Middle frontal gyrus (tissue), 1 donor: ENCODE results near the gene COL4A1.

Experiments used
- DNase-seq: peaks from one replicate; pipeline ENCODE4 v3.0.0-alpha.2; 2015; ENCODE audit warnings: low spot score; ENCODE audit errors: extremely low spot score

Gene COL4A1

GRCh38 chr13:110294146-110294545, 12.8 kb downstream of the COL4A1 start:
- DNase-seq = no peak

GRCh38 chr13:110293649-110294048, 13.3 kb downstream of the COL4A1 start:
- DNase-seq = no peak

- no peak for DNase-seq
Observed at GRCh38 chr13:110293037-110293436, 13.9 kb downstream of the COL4A1 start.

- DNase-seq = no peak
Observed at GRCh38 chr13:110291286-110291685, 15.7 kb downstream of the COL4A1 start.

GRCh38 chr13:110290826-110291225, 16.1 kb downstream of the COL4A1 start:
- DNase-seq = no peak

GRCh38 chr13:110290153-110290552, 16.8 kb downstream of the COL4A1 start:
- DNase-seq = no peak

GRCh38 chr13:110289661-110290060, 17.3 kb downstream of the COL4A1 start:
- DNase-seq = no peak

DNA sequence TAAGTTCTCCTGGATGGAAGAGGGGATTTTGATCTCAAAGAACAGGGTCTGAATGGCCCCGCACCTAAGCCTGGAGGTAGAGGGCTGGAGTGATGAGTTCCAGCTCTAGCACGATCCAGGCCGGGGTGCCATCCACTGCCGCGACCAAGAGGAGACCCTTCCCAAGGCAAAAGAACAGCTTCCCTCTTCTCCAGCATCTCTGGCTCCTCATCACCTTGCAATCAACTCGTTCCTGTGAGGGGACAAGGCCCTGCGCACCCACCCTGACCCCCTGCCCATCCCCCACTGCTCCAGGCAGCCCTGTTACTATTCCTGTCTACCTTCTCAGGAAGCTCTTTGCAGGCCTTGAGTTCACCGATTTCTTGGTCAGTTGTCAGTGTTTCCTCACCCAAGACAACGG, 17.8 kb downstream of the COL4A1 start:
- DNase-seq = no peak

GRCh38 chr13:110286833-110287819, 19.8 kb downstream of the COL4A1 start:
- DNase-seq = no peak

- no peak for DNase-seq
Observed at GRCh38 chr13:110285991-110286832, 20.7 kb downstream of the COL4A1 start.

DNA sequence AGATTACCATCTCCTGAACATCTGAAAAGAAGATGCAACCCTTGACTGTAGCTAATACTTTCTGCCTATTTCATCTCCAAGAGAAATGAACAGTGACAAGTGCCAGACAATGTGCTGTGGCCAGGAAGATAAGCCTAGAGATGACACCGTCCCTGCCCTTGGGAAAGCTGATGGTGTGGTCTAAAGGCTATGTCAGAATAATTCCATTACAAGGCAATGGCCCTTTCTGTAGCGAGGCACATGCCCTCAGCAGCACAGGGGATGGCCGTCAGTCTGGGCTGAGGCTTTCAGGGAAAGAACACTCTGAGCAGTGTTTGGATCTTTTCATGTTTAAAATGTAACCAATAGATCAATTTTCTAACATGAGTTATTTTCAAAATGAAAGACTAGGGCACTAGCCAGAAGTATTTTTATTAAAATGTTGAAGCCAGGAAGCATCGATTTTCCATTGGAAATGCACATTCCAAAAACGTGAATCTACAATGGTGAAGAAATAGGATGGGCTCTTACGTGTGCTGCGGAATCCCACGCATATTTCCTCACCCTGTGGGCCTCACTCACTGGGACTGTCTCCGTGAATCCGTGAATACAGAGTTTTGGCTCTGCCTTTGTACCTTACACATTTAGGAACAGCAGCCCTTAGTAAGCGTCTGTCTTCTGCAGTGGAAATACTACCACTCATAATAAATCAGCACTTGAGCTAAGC, 22.0 kb downstream of the COL4A1 start:
- no peak for DNase-seq

DNA sequence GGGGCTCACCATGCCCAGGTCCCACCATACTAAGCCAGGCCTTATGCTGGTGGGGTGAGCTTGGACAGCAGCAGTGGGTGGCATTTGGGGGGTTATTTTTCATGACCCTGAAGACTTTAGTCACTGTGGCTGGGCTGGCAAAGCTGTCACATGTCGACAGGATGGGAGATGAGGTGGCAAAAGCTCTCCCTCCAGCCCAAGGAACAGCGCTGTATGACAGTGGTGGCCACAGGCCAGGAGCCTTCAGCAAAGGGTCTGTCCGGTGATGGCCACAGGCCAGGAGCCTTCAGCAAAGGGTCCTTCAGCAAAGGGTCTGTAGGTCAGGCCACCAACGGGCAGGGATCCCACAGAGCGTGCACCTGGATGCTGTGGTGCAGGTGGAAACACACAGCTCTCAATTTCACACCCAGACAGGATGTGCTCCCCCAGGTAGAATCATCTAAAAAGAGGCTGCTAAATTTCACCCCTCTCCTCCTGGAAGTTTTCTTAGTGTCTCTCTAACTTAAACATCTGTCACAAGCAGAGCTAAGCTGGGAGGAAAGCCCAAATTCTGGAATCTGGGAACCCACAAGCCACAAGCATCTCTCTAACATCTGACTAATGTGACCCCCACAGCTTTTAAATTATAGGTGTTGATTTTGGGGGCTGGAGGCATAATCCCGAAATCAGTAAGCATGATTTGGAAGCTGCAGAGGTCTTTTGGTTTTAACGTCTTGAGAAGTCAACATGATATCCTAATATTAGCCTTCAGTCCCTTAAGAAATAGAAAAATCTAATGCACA, 23.0 kb downstream of the COL4A1 start:
- DNase-seq = no peak

DNA sequence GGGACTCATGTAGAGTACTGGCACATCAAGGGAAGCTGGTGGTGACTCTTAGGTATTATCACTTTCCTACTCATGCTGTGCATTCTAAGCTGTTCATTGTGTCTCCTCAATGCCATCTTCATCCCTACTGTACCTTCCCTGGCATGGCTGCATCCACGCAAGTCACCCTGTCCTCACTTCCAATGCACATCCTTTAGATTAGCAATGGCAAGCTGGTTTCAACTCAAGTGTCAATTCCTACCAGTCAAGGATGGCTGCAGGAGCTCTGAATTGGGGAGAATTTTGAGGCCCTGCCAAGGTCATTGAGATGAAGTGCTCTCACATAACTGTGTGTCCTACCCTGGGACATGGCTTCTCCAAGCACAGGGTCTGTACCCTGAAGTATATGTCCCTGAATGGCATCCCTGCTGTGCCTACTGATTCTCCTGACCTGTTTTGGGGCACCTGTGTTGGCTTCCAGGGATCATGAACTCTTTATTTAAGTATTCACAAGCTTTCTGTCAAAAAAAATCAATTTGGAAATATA, 24.6 kb downstream of the COL4A1 start:
- DNase-seq = no peak

- DNase-seq = no peak
Observed at GRCh38 chr13:110281736-110282135, 25.2 kb downstream of the COL4A1 start.

DNA sequence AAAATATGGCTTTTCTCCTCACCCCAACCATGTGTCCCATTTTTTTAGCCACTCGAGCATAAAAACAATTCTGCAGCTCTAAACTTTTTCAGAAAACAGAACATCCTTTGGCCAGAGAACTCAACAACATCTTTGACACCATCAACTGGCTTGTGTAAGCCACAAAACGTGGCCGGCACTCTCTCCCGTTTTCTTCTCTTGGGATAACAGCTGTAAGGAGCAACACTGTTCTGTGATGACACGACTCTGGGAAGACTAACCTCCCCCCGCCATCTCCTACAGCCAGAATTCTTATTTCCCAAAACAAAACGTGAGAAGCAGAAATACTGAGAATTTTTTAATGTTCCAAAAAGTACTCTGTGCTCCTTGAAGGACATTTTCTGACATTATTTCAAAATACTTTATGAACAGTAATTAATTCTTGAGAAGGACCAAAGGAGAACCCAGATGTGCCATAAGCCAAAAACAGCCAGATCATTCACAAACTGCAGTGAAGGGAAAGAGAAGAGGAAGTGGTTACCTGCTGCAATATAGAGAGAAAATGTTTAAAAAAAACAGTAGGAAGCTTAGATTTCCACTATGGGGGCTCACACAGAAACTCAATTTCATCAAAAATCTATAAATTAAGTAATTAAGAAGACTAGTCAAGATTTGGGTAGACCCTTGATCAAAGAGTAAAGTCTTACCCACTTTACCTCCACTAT, 25.8 kb downstream of the COL4A1 start:
- DNase-seq = no peak

GRCh38 chr13:110280231-110280813, 26.6 kb downstream of the COL4A1 start:
- DNase-seq = no peak

GRCh38 chr13:110279684-110280083, 27.3 kb downstream of the COL4A1 start:
- no peak for DNase-seq

GRCh38 chr13:110278859-110279258, 28.1 kb downstream of the COL4A1 start:
- DNase-seq = no peak

DNA sequence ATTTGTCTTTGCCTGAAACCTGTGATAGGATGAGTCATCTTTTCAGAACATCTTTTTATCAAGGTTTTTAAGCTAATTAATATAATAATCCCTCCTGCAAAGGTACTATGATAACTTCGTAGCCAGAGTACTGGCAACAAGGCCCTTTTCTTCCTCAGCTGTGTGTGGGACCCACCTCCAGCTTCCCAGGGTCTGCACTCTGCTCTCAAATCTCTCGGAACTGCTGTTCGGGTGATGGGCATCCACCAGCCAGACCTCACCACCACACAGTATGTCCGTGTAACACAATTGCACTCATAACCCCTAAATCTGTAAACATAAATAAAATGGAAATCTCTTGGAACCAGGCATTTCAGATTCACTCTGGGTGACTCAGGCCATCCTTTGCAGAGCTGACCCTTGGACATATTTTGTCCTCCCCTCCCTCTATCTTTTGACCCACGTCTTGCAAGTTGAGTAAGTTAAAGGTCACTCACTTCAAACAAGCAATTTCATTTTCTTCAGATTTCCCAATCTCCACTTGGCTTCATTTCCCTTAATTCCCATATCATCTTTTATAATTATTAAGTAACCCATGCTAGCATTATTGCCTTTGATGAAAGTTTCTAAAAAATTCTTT, 29.5 kb downstream of the COL4A1 start:
- DNase-seq = no peak
